Stimulated activated CD4-positive, alpha-beta T cell treated with anti-CD3 and anti-CD28 coated beads, TNF-alpha, amount 100 ng/mL, for 4 hours (primary cell): ENCODE data around the gene CTIF.

Source experiments
- DNase-seq, 3 experiments: peaks; one replicate each; pipeline ENCODE4 v3.0.0-alpha.2; 2020; ENCODE audit warnings: low read depth in 3 of 3

The CTIF gene

DNA sequence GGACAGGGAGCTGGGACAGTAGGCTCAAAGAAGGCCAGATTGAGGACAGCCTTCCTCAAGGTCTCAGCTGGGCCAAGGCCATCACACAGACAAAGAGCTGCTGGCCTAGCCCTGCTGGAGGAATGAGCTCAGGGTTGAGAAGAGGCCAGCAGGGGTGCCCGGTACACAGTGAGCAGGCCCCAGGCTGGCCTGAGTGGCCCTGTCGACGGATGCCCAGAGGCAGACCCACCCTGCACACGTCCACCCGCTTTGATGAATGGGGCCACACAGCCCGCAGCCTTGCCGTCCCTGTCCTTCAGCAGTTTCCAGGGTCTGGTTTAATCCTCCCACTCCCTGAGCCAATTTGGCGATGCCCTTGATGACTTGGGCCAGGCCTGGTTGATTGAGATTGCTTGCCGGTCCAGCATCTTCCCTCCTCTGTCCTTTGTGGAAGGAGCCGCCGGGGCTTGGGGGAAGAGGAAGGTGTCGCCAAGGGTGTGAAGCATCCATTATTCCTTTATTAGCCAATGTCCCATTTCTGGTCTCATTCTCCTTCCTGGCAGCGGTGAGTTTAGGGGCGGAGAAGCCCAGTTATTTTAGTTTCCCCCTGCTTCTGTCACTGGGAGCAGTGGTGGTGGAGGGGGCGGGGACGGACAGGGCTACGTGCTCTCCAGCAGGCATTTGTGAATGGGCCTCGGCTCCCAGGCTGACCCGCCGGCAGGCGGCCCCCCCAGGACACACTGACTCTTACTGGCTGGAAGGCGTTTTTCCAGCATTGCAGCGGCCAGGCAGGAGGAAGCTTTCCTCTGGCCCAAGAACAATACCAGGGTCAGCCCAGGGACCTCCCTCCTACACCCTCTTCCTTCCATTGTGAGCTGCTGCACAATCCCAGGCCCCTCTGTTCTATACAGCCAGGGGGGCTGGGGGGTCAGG lies 141.8 kb downstream of the CTIF start:
- no peak for DNase-seq

GRCh38 chr18:48682768-48683167 lies 143.9 kb downstream of the CTIF start:
- no peak for DNase-seq

DNA sequence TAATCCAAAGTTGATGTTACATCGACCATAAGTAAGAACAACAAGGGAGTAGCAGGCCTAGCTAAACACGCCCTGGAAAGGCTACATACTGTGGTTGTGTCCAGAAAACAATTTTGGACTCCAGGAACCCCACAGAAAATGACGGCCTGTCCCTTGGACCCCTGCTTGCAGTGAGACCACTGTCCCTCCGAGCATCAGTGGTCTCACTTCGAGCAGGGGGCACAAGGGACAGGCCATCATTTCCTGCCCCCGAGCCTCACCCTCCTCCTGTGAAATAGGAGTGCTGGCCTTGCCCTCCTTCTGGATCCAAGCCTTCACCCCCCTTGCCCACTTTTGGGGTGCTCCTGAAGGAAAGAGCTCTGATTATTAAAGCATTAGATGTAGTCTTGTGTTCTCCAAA lies 144.4 kb downstream of the CTIF start:
- no peak for DNase-seq

GRCh38 chr18:48683661-48684060 lies 144.8 kb downstream of the CTIF start:
- DNase-seq, result no peak

GRCh38 chr18:48687346-48688042 lies 148.7 kb downstream of the CTIF start:
- DNase-seq, result no peak

DNA sequence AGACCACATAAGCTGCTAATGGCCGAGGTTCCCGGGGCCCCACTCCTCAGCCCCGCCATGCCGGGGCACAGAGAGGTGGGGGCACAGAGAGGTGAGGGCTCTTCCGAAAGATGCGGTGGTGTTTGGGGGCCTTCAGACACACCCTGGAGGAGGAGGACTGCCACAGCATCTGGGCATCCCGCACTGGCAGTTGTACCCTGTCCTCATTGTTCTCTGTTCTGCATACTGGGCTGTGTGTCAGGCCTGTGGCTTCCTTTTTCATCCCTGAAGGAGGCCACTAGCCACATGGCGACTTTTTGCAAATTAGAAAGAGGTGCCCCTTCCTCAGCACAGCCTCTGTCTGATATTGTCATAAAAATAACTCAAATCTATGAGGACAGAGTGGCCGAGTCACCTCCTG lies 150.1 kb downstream of the CTIF start:
- no peak for DNase-seq

GRCh38 chr18:48689548-48689947 lies 150.7 kb downstream of the CTIF start:
- no peak for DNase-seq

DNA sequence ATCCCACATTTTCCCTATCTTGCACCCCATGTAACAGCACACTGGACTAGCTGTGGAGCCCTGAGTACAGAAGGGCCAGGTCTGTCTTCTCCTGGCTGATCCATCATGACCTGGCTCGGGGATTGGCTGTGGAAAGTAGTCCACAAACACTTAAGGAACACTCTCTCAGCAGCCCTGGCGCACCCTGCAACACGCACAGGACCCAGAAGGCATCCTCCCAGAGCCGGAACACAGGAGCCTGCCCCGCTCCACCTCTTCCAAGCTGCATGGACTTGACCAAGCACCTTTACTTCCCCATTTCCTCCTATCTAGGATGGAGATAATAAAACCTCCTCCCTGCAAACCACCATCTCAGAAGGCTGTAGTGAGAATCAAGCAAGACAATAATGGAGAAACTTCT lies 151.7 kb downstream of the CTIF start:
- no peak for DNase-seq

- no peak for DNase-seq
Measured at GRCh38 chr18:48693006-48693405, 154.2 kb downstream of the CTIF start.

- DNase-seq, result no peak
Measured at GRCh38 chr18:48693625-48694262, 154.9 kb downstream of the CTIF start.

- no peak for DNase-seq
Measured at GRCh38 chr18:48694295-48694694, 155.5 kb downstream of the CTIF start.

GRCh38 chr18:48695671-48696070 lies 156.8 kb downstream of the CTIF start:
- no peak for DNase-seq

GRCh38 chr18:48696218-48696617 lies 157.4 kb downstream of the CTIF start:
- DNase-seq, result no peak

- no peak for DNase-seq
Measured at GRCh38 chr18:48697441-48697840, 158.6 kb downstream of the CTIF start.

DNA sequence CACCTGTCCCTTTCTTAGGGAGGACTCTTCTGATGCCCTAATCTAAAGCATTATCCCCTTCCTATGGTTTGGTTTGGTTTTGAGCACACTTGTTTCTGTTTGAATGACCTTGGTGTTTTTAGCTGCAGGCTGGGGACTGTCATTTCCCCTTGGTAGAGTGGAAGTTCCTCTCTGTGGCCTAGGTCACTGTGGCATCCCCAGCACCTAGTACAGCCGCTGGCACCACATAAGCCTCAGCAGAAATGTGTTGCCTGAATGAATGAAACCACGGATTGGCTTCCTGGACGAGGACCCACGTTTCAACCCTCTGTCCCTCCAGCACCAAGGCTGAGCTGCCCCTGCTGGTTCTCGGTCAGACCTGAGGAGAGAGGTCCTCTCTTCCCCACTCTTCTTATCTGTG lies 159.9 kb downstream of the CTIF start:
- DNase-seq, result no peak

DNA sequence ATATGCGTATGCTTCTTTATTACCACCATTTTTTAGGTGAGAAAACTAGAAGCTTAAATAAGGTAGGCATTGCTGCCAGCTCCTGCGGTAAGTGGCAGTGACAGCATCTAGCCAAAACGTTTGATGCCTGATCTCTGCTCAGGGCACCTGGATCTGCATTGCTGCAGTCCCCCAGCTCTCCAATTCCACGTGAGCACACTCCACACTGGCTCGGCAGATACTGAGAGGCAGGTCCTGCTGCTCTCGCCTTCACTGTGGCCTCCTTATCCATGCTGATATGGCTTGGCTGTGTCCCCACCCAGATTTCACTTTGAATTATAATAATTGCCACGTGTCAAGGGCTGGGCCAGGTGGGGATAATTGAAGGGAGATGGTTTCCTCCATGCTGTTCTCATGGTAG lies 160.9 kb downstream of the CTIF start:
- DNase-seq, result no peak

- DNase-seq, result no peak
Measured at GRCh38 chr18:48700446-48700845, 161.6 kb downstream of the CTIF start.

DNA sequence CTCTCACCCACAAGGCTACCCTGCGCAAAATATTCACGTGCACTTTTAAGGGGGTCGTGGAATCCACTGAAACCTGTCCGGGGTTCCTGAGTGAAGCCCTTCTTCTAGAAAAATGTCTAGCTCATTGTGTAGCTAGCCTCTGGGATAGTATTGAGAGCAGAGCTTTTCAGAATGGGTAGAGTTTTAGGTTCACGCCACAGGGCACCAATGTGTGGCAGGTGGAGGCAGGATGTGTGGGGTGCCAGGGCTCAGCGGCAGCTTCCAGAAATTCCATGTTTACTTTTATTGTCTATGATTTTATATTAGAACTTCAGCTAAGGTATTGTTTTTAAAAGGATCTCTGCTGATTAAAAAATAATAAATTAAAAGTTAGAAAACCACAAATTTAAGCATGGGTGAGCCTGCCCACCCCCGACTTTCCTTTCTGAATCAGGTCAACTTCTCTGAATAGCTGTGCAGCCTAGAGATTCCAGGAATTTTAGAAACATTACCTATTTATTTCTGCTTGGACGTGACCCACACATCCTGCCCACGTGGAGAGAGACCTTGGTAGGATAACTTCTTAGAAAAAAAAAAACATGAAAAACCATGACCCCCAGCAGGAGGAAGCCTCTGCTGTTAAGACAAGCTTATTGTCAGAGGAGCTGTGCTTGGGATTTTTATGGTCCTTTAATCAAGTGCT lies 163.7 kb downstream of the CTIF start:
- no peak for DNase-seq

DNA sequence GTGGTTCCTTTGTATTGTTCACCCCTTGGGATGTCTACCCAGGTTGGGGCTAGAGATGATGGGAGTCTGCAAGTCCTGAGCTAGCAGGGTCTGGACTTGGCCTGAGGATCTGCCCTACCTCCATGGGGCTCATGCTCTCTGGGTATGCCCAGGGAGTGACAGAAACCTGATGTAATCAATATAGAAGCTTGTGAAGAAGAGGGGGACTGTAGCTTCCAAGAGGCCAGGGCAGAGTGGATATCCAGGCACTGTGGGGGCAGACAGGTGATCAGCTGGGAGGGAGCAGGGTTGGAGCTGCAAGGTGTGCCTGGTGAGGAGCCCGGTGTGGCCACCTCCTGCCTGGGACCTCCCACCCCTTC lies 164.2 kb downstream of the CTIF start:
- no peak for DNase-seq

GRCh38 chr18:48703418-48703817 lies 164.6 kb downstream of the CTIF start:
- no peak for DNase-seq

GRCh38 chr18:48705043-48705442 lies 166.2 kb downstream of the CTIF start:
- no peak for DNase-seq

DNA sequence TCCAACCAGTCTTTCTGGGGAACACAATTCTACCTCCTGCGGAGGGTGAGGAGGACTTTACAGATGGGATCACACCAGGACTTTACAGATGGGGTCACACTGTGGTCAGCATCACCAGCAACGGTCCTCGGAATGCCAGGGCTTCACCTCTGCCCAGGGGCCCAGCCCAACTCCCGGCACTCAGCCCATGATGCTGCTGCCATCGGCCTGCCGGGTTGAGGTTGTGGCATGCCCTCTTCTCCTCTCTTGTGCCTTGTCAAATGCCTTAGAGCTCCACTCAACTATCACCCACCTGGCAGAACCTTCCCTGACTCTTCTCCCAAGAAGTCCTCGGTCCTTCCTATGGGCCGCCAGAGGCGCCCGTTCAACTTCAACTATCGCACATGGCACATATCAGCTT lies 166.7 kb downstream of the CTIF start:
- no peak for DNase-seq
